Measurements from ENCODE around the gene LAMA2.

GRCh38 chr6:129478379-129478778 is 595.4 kb downstream of the LAMA2 start:
- TF ChIP-seq EP300 (IDR thresholded peaks at IDR 0.05; ENCODE audit: borderline replicate concordance) = no peak
- no peak for TF ChIP-seq TCF12 (IDR thresholded peaks at IDR 0.05; ENCODE audit: low read depth)
